Pancreas (tissue), 10 donors: Measurements from ENCODE around the gene NFS1. TPM values are rescaled to one million over a fixed set of nuclear protein-coding genes. Genes with fewer than 3 reads are reported as not detected.
A peak's percentile ranks its signal among the peaks of the same experiment; 100 is the strongest.
"Not testable (repeated sequence)": the region's sequence is repeated elsewhere in the genome, so short reads cannot be mapped to it uniquely, and the experiment has no call there.

ENCODE experiments used
- ATAC-seq, 4 donors: fragments of 200-7000 bp; cut with Tn5 transposase; one replicate each; pipeline versions ENCODE4 v1.8.0 to v1.9.1; 2020; ENCODE audit warnings: mild to moderate bottlenecking in 4 of 4, moderate library complexity in 4 of 4
- DNase-seq, 6 donors: peaks; one replicate each; pipeline ENCODE4 v3.0.0-alpha.2; 2020
- FAIRE-seq: peaks from 2 replicates; lab custom pipeline; 2012; peaks lifted over from hg19 to GRCh38; lab: Jason Lieb, UNC
- H3K27ac ChIP-seq, 4 donors: fragments of 200-600 bp; sonication (generic); 1 replicate in 3 of 4; 2 replicates in 1 of 4; pipeline versions ENCODE4 v1.5.0 to v1.8.0; 2020
- H3K27me3 ChIP-seq, 4 donors: fragments of 200-600 bp; one replicate each; pipeline ENCODE4 v1.8.0; 2021
- H3K36me3 ChIP-seq, 3 donors: fragments of 200-600 bp; sonication (generic) in 1 of 3; one replicate each; pipeline versions ENCODE4 v1.5.0 to v1.8.0; 2020 to 2021
- H3K4me1 ChIP-seq, 3 donors: fragments of 200-600 bp; one replicate each; pipeline ENCODE4 v1.8.0; 2021
- H3K4me3 ChIP-seq, 4 donors: fragments of 200-600 bp; sonication (generic) in 2 of 4; one replicate each; pipeline versions ENCODE4 v1.5.0 to v1.8.0; 2020 to 2021
- H3K9me3 ChIP-seq, 4 donors: fragments of 200-600 bp; one replicate each; pipeline ENCODE4 v1.8.0; 2021
- CTCF ChIP-seq, 4 donors: fragments of 200-600 bp; sonication (generic) in 3 of 4; IDR thresholded peaks; one replicate each; pipeline versions ENCODE4 v1.5.0 to v1.8.0; 2021; ENCODE audit warnings: antibody characterized with exemption in 4 of 4
- WGBS, 2 donors: extraction: QIAGEN DNeasy Blood & Tissue Kit; methylation state at CpG; one replicate each; pipeline ENCODE4 v1.1.7; 2013; 5-methylcytosine and 5-hydroxymethylcytosine counted together
- intact Hi-C, 3 donors: fragments of 100-400 bp; cut with DNase I; formaldehyde crosslinking; loops; one replicate each; pipeline versions ENCODE4 v1.11.1 to v1.14.2; 2022
- polyA plus RNA-seq, 2 donors: library from polyadenylated mRNA; stranded (reverse); fragments of 200-250 nt; gene quantifications; one replicate each; pipeline ENCODE4 v1.2.3, GENCODE V29; 2013
- total RNA-seq, 6 donors: library from RNA; stranded (reverse); fragmentation: NEBNext Ultra II Directional in 4 of 6; extraction: Animal tissue kit (Norgen Biotek cat#: 25700) in 4 of 6; gene quantifications; one replicate each; pipeline versions ENCODE4 v1.2.1 to v1.2.4, GENCODE V29; 2021 to 2023
- donor health status: healthy with polysubstance abuse.
- donor health status: DM: no; HTN: no; CAD: no; lungs with moderate emphysema.
- donor health status: DM: no; HTN: no; CAD: no.
- donor health status: control.
- donor health status: control.
- donor health status: Bipolar disorder and iron deficiency.
- donor health status: DM: yes; HTN: yes; CAD: no.
- donor health status: DM: no; HTN: no; CAD: no.
- donor health status: DM: no; HTN: no; CAD: no.
- donor health status: DM: yes; HTN: yes; CAD: no.

The NFS1 gene
- total and polyA plus RNA-seq, 8 donors, result 11.0 to 34.8 (median 15.2) TPM

DNA sequence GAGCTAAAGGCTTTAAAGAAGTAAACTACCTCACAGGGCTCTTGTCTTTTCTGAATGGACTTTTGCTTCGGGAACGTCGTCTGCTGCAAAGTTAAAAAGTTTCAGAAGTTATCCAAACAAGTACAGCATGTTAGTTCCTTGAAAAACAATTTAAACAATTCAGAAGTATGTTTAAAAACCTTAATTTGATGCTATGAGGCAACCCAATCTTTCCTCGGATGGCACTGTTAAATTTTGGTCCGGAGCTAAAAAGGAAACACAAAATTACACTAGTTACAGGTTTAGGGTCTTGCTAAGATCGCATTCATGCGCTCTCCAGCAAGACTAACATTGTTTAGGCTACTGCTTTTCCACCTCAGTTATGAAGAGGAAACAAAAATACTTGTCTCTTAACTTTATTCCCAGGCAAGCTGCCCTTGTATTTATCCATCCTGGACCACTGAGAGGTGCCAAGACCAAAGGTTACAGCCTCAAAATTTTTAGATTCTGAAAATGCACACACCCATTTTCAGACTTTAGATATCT lies 30.2 kb upstream of the NFS1 start:
- ATAC-seq (no peak), FAIRE-seq (no peak), DNase-seq (no peak)
- Histone ChIP-seq H3K27ac (no peak overlapping the region), H3K4me1 (peaks cover 17 to 43% (median 26%) of the 10 kb centered on the region in 3 donors), H3K27me3 (no peaks in the 10 kb centered on the region), H3K9me3 (no peaks in the 10 kb centered on the region), H3K36me3 (peaks cover 10 to 83% (median 50%) of the 10 kb centered on the region in 3 donors), H3K4me3 (no peak overlapping the region)
- no peak for TF ChIP-seq CTCF (IDR thresholded peaks at IDR 0.05)
- WGBS, 2 donors, result 69 to 75% methylated on average over 7 of the region's 7 CpGs
- intact Hi-C loops, result no loop called here

DNA sequence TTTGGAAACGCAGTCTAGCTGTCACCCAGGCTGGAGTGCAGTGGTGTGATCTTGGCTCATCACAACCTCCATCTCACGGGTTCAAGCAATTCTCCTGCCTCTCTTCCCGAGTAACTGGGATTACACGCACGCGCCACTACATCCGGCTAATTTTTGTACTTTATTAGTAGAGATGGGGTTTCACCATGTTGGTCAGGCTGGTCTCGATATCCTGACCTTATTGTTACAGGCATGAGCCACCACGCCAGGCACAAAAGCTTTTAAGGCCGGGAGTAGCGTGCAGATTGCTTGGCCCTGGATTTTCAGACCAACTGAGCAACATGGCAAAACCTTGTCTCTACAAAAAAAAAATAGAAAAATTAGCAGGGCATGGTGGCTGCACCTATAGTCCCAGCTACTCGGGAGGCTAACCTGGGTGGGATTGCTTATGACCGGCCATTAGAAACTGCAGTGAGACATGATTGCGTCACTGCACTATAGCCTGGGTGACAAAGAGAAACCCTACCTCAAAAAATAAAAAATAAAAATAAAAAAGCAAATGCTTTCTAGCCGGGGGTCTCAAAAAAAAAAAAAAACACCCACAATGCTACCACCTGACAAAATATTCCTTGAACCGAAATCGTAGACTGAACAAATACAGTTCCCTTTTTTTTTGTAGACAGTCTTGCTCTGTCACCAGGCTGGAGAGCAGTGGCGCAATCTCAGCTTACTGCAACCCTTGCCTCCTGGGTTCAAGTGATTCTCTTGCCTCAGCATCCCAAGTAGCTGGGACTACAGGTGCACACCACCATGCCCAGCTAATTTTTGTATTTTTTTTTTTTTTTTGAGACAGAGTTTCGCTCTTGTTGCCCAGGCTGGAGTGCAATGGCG lies 27.9 kb upstream of the NFS1 start:
- H3K4me3 ChIP-seq, result no peak overlapping the region
- peaks cover 12 to 26% (median 15%) of the 10 kb centered on the region in 3 donors for H3K4me1 ChIP-seq
- no peaks in the 10 kb centered on the region for H3K9me3 ChIP-seq
- intact Hi-C loops, result no loop called here
- 94 to 96% methylated on average over 20 of the region's 20 CpGs for WGBS, 2 donors
- peaks cover 10 to 97% (median 70%) of the 10 kb centered on the region in 3 donors for H3K36me3 ChIP-seq
- ATAC-seq (no peak), FAIRE-seq (no peak), DNase-seq (no peak)
- no peak for TF ChIP-seq CTCF (IDR thresholded peaks at IDR 0.05)
- no peak overlapping the region for H3K27ac ChIP-seq
- no peaks in the 10 kb centered on the region for H3K27me3 ChIP-seq

- H3K27ac ChIP-seq, result no peak overlapping the region
- peaks cover 0 to 2% (median 0%) of the 10 kb centered on the region in 3 donors for H3K4me1 ChIP-seq
- 81 to 86% methylated on average over 13 of the region's 13 CpGs for WGBS, 2 donors
- no peak for TF ChIP-seq CTCF (IDR thresholded peaks at IDR 0.05)
- no peak overlapping the region for H3K4me3 ChIP-seq
- intact Hi-C loops, result no loop called here
- FAIRE-seq (no peak), DNase-seq (no peak), ATAC-seq (no peak)
- no peaks in the 10 kb centered on the region for H3K9me3 ChIP-seq
- peaks cover 10 to 99% (median 85%) of the 10 kb centered on the region in 3 donors for H3K36me3 ChIP-seq
- no peaks in the 10 kb centered on the region for H3K27me3 ChIP-seq
Measured at GRCh38 chr20:35724321-35725230, 25.4 kb upstream of the NFS1 start.

DNA sequence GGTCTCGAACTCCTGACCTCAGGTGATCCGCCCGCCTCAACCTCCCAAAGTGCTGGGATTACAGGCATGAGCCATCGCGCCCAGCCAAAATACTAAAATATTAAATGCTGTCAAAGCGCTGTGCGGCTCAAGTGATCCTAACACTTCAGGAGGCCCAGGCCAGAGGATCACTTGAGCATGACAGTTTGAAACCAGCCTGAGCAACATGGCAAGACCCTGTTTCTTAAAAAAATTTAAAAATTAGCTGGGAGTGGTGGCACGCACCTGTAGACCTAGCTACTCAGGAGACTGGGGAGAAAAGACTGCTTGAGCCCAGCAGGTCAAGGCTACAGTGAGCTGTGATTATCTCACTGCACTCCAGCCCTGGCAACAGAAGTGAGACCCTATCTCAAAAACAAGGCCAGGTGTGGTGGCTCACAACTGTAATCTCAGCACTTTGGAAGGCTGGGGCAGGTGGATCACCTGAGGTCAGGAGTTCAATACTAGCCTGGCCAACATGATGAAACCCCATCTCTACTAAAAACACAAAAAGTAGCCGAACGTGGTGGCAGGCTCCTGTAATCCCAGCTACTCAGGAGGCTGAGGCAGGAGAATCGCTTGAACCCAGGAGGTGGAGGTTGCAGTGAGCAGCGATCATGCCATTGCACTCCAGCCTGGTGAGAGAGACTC lies 24.6 kb upstream of the NFS1 start:
- H3K27me3 ChIP-seq, H3K4me1 ChIP-seq, FAIRE-seq, H3K4me3 ChIP-seq, H3K9me3 ChIP-seq, intact Hi-C loops, DNase-seq, H3K27ac ChIP-seq: not testable (repeated sequence)
- peak in 2 of 4 donors; percentile 10 to 11 for ATAC-seq
- peaks cover 10 to 99% (median 82%) of the 10 kb centered on the region in 3 donors for H3K36me3 ChIP-seq
- WGBS, 2 donors, result 86 to 87% methylated on average over 12 of the region's 12 CpGs

GRCh38 chr20:35723275-35723639 lies 24.1 kb upstream of the NFS1 start:
- H3K9me3 ChIP-seq, DNase-seq, intact Hi-C loops, ATAC-seq, H3K4me3 ChIP-seq, H3K27me3 ChIP-seq, H3K4me1 ChIP-seq, FAIRE-seq, H3K27ac ChIP-seq: not testable (repeated sequence)
- 93 to 95% methylated on average over 4 of the region's 4 CpGs for WGBS, 2 donors
- peaks cover 8 to 99% (median 80%) of the 10 kb centered on the region in 3 donors for H3K36me3 ChIP-seq
